Neuronal stem cell (in vitro differentiated cells): Measurements from ENCODE around the gene MYL3. TPM values are rescaled to one million over a fixed set of nuclear protein-coding genes. Genes with fewer than 3 reads are reported as not detected.
A peak's percentile ranks its signal among the peaks of the same experiment; 100 is the strongest.
"Not testable (repeated sequence)": the region's sequence is repeated elsewhere in the genome, so short reads cannot be mapped to it uniquely, and the experiment has no call there.

Experiments
- DNase-seq: peaks from one replicate; pipeline ENCODE4 v3.0.0-alpha.2; 2013; ENCODE audit warnings: low spot score
- H2AFZ ChIP-seq: one replicate; pipeline ENCODE4 v1.6.1; 2013; ENCODE audit warnings: mild to moderate bottlenecking, low read length, inconsistent platforms
- H2AK5ac ChIP-seq: 2 replicates; pipeline ENCODE4 v1.6.1; 2013; ENCODE audit warnings: low read depth, mild to moderate bottlenecking, inconsistent platforms, low read length, moderate library complexity, mixed read lengths
- H2BK120ac ChIP-seq: 2 replicates; pipeline ENCODE4 v1.6.1; 2013; ENCODE audit warnings: low read depth, mild to moderate bottlenecking, inconsistent platforms, low read length, moderate library complexity, mixed read lengths
- H2BK12ac ChIP-seq: one replicate; pipeline ENCODE4 v1.6.1; 2013; ENCODE audit warnings: low read length, inconsistent platforms
- H2BK15ac ChIP-seq: 2 replicates; pipeline ENCODE4 v1.6.1; 2013; ENCODE audit warnings: mild to moderate bottlenecking, low read length, inconsistent platforms, mixed read lengths
- H2BK5ac ChIP-seq: one replicate; pipeline ENCODE4 v1.6.1; 2013; ENCODE audit warnings: inconsistent platforms, mild to moderate bottlenecking, low read length, moderate library complexity
- H3K14ac ChIP-seq: one replicate; pipeline ENCODE4 v1.6.1; 2013; ENCODE audit warnings: low read length, inconsistent platforms
- H3K18ac ChIP-seq: 2 replicates; pipeline ENCODE4 v1.6.1; 2013; ENCODE audit warnings: low read length, inconsistent platforms
- H3K23ac ChIP-seq: 2 replicates; pipeline ENCODE4 v1.6.1; 2013; ENCODE audit warnings: low read depth, mild to moderate bottlenecking, mixed read lengths, low read length, inconsistent platforms; ENCODE audit not compliant: poor library complexity
- H3K27ac ChIP-seq: replicated peaks from 3 replicates; pipeline ENCODE4 v1.5.1; 2013; ENCODE audit warnings: low read length, inconsistent platforms
- H3K27me3 ChIP-seq, 3 experiments: 2 replicates each; pipeline ENCODE4 v1.6.1; 2013; ENCODE audit warnings: low read length in 3 of 3, mild to moderate bottlenecking in 2 of 3, inconsistent platforms in 1 of 3, low read depth in 1 of 3, mixed read lengths in 1 of 3, moderate library complexity in 1 of 3; ENCODE audit not compliant: control insufficient read depth in 3 of 3, insufficient read depth in 3 of 3
- H3K36me3 ChIP-seq, 2 donors: replicated peaks in 1 of 2; 2 replicates each; pipeline ENCODE4 v1.6.1; 2013; ENCODE audit warnings: low read length in 2 of 2; ENCODE audit not compliant: control insufficient read depth in 2 of 2, insufficient read depth in 2 of 2
- H3K4ac ChIP-seq: 2 replicates; pipeline ENCODE4 v1.6.1; 2013; ENCODE audit warnings: inconsistent platforms, mild to moderate bottlenecking, low read length, moderate library complexity
- H3K4me1 ChIP-seq, 2 donors: 1 replicate in 1 of 2; 2 replicates in 1 of 2; pipeline ENCODE4 v1.6.1; 2013; ENCODE audit warnings: low read length in 2 of 2, low read depth in 1 of 2; ENCODE audit not compliant: control insufficient read depth in 2 of 2, insufficient read depth in 1 of 2
- H3K4me2 ChIP-seq: one replicate; pipeline ENCODE4 v1.6.1; 2013; ENCODE audit warnings: mild to moderate bottlenecking, low read length, inconsistent platforms; ENCODE audit not compliant: insufficient read depth, poor library complexity, severe bottlenecking
- H3K4me3 ChIP-seq, 2 donors: 2 replicates each; pipeline ENCODE4 v1.5.1; 2013; ENCODE audit warnings: low read length in 2 of 2, mild to moderate bottlenecking in 2 of 2, inconsistent platforms in 1 of 2, moderate library complexity in 1 of 2
- H3K79me1 ChIP-seq: one replicate; pipeline ENCODE4 v1.6.1; 2013; ENCODE audit warnings: low read depth, mild to moderate bottlenecking, inconsistent platforms, low read length, moderate library complexity
- H3K9ac ChIP-seq: one replicate; pipeline ENCODE4 v1.6.1; 2013; ENCODE audit warnings: mild to moderate bottlenecking, low read depth, low read length, inconsistent platforms; ENCODE audit not compliant: poor library complexity
- H3K9me3 ChIP-seq, 2 donors: replicated peaks in 1 of 2; 2 replicates each; pipeline versions ENCODE3 to v1.6.1; 2013; ENCODE audit warnings: low read length in 2 of 2, mild to moderate bottlenecking in 2 of 2, inconsistent platforms in 1 of 2, low read depth in 1 of 2, mixed read lengths in 1 of 2, moderate library complexity in 1 of 2; ENCODE audit not compliant: control insufficient read depth in 2 of 2, insufficient read depth in 1 of 2
- H4K8ac ChIP-seq: one replicate; pipeline ENCODE4 v1.6.1; 2013; ENCODE audit warnings: low read depth, mild to moderate bottlenecking, inconsistent platforms, low read length, moderate library complexity
- H4K91ac ChIP-seq: one replicate; pipeline ENCODE4 v1.6.1; 2013; ENCODE audit warnings: low read length, low read depth, mild to moderate bottlenecking, inconsistent platforms; ENCODE audit not compliant: poor library complexity
- WGBS, 2 donors: extraction: QIAGEN DNeasy Blood & Tissue Kit; methylation state at CpG; one replicate each; pipeline ENCODE4 v1.1.7; 2013; ENCODE audit warnings: missing lambda C conversion rate in 2 of 2, mixed read lengths in 1 of 2; ENCODE audit not compliant: insufficient read length in 2 of 2, insufficient replicate concordance in 1 of 2; ENCODE audit errors: extremely low coverage in 2 of 2; 5-methylcytosine and 5-hydroxymethylcytosine counted together
- polyA plus RNA-seq, 2 experiments: library from polyadenylated mRNA; stranded (reverse); fragments of 200-250 nt; gene quantifications; one replicate each; pipeline ENCODE4 v1.2.3, GENCODE V29; 2013

Gene MYL3
- polyA plus RNA-seq (2013, experiment 1 of 2): 0.26 TPM
- 0.25 TPM for polyA plus RNA-seq (2013, experiment 2 of 2)

DNA sequence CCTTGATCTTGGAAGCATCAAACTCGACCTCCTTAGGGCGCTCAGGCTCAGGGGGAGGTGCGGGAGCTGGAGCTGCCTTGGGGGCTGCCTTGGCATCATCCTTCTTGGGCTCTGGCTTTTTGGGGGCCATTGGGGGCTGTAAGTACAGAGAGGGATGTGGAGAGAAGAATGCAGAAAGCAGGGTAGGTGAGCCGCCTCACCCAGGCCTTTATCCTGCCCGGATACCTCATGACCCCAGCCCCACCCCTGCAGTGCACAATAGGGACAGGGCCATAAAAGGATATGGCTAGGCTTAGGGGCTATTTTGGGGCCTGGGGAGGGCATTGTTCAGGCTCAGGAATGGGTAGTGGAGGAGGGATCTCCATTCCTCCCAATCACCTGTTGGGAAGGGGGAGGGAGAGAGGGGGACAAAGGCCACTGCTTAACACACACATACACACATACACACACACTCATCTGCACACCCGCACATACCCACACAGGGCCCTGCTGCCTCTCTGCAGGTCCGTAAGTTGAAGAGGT is at the start of gene MYL3:
MYL3 (minus strand) TSS at position 184 of the 522 bp plus-strand sequence; CDS start at position 130, 54 bp downstream.
- H3K4me2 ChIP-seq: no peak within 1 kb of the TSS
- H3K27me3 ChIP-seq: peaks cover 0 to 21% (median 0%) of the 10 kb centered on the region in 3 experiments
- H2BK5ac ChIP-seq: peak within 1 kb of the TSS; percentile 9
- no peak within 1 kb of the TSS for H2AFZ ChIP-seq
- H2BK12ac ChIP-seq: peak within 1 kb of the TSS; percentile 93
- H3K4me1 ChIP-seq: peaks cover 0 to 9% of the 10 kb centered on the region in 2 donors
- peak within 1 kb of the TSS; percentile 96 for H2BK15ac ChIP-seq
- H3K36me3 ChIP-seq: no peaks in the 10 kb centered on the region
- no CpG with 5 or more reads among the region's 7 CpGs for WGBS, 2 donors
- peak within 1 kb of the TSS; percentile 92 for H3K14ac ChIP-seq
- H3K23ac ChIP-seq: peak within 1 kb of the TSS; percentile 46
- H3K27ac ChIP-seq: no peak within 1 kb of the TSS
- DNase-seq: no peak
- no peaks in the 10 kb centered on the region for H3K79me1 ChIP-seq
- peak within 1 kb of the TSS; percentile 74 for H3K18ac ChIP-seq
- no peaks in the 10 kb centered on the region for H3K9me3 ChIP-seq
- H2AK5ac ChIP-seq: peak within 1 kb of the TSS; percentile 76
- no peak within 1 kb of the TSS for H3K4me3 ChIP-seq
- peak within 1 kb of the TSS; percentile 93 for H3K4ac ChIP-seq
- H3K9ac ChIP-seq: no peak within 1 kb of the TSS
- H2BK120ac ChIP-seq: peak within 1 kb of the TSS; percentile 81
- no peak within 1 kb of the TSS for H4K8ac ChIP-seq
- peak within 1 kb of the TSS; percentile 48 for H4K91ac ChIP-seq

- H4K91ac ChIP-seq: no peak overlapping the region
- H3K27ac ChIP-seq: no peak overlapping the region
- no peaks in the 10 kb centered on the region for H3K79me1 ChIP-seq
- no peak overlapping the region for H2BK120ac ChIP-seq
- WGBS, 2 donors: no CpG with 5 or more reads among the region's 3 CpGs
- H2BK12ac ChIP-seq: no peak overlapping the region
- no peak overlapping the region for H3K23ac ChIP-seq
- no peak overlapping the region for H3K4me3 ChIP-seq
- H3K36me3 ChIP-seq: peaks cover 9 to 28% of the 10 kb centered on the region in 2 donors
- H3K4me2 ChIP-seq: no peak overlapping the region
- no peak overlapping the region for H2BK15ac ChIP-seq
- no peak overlapping the region for H4K8ac ChIP-seq
- DNase-seq: no peak
- H2BK5ac ChIP-seq: no peak overlapping the region
- H3K4me1 ChIP-seq: peaks cover 0 to 4% of the 10 kb centered on the region in 2 donors
- no peak overlapping the region for H3K9ac ChIP-seq
- no peak overlapping the region for H3K18ac ChIP-seq
- H3K27me3 ChIP-seq: peaks cover 0 to 3% (median 0%) of the 10 kb centered on the region in 3 experiments
- H2AFZ ChIP-seq: no peak overlapping the region
- no peak overlapping the region for H3K4ac ChIP-seq
- H3K14ac ChIP-seq: no peak overlapping the region
- no peak overlapping the region for H2AK5ac ChIP-seq
- H3K9me3 ChIP-seq: peaks cover 4 to 10% of the 10 kb centered on the region in 2 donors
Observed at GRCh38 chr3:46912986-46913385, 49.7 kb upstream of the MYL3 start.

DNA sequence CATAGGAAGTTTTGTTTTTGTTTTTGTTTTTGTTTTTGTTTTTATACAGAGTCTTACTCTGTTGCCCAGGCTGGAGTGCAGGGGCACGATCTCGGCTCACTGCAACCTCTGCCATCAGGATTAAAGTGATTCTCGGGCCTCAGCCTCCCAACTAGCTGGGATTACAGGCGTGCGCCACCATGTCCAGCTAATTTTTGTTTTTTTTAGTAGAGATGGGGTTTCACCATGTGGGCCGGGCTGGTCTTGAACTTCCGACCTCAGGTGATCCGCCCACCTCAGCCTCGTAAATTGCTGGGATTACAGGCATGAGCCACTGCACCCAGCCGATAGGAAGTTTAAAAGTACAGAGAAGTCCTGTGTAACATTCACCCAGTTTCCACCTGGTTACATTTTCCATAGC is 47.7 kb upstream of the MYL3 start:
- H2AFZ ChIP-seq, H3K27me3 ChIP-seq, H3K9ac ChIP-seq, H3K4me3 ChIP-seq, H2BK5ac ChIP-seq, H2BK12ac ChIP-seq, H2BK15ac ChIP-seq, H3K4ac ChIP-seq, H3K4me2 ChIP-seq, H3K9me3 ChIP-seq, H3K27ac ChIP-seq, H4K91ac ChIP-seq, H2AK5ac ChIP-seq, H2BK120ac ChIP-seq, H3K4me1 ChIP-seq, H3K14ac ChIP-seq, H3K18ac ChIP-seq, DNase-seq, H4K8ac ChIP-seq, H3K23ac ChIP-seq, H3K79me1 ChIP-seq: not testable (repeated sequence)
- WGBS, 2 donors: no CpG with 5 or more reads among the region's 10 CpGs
- peaks cover 2 to 12% of the 10 kb centered on the region in 2 donors for H3K36me3 ChIP-seq

GRCh38 chr3:46910166-46910760 is 47.0 kb upstream of the MYL3 start:
- H2BK12ac ChIP-seq: no peak overlapping the region
- H3K36me3 ChIP-seq: peaks cover 2 to 9% of the 10 kb centered on the region in 2 donors
- peak overlapping the region; percentile 51 for H3K9ac ChIP-seq
- H3K27ac ChIP-seq: no peak overlapping the region
- H4K8ac ChIP-seq: peak overlapping the region; percentile 70
- H4K91ac ChIP-seq: no peak overlapping the region
- peak overlapping the region; percentile 60 for H2AK5ac ChIP-seq
- no CpG with 5 or more reads among the region's 6 CpGs for WGBS, 2 donors
- no peak overlapping the region for H3K14ac ChIP-seq
- H2AFZ ChIP-seq: peak overlapping the region; percentile 65
- H3K27me3 ChIP-seq: peaks cover 0 to 3% (median 0%) of the 10 kb centered on the region in 3 experiments
- DNase-seq: no peak
- no peaks in the 10 kb centered on the region for H3K79me1 ChIP-seq
- H2BK5ac ChIP-seq: no peak overlapping the region
- no peak overlapping the region for H3K4me3 ChIP-seq
- H3K23ac ChIP-seq: peak overlapping the region; percentile 49
- no peak overlapping the region for H3K18ac ChIP-seq
- H3K4ac ChIP-seq: no peak overlapping the region
- H3K9me3 ChIP-seq: peaks cover 0 to 4% of the 10 kb centered on the region in 2 donors
- H3K4me2 ChIP-seq: no peak overlapping the region
- peaks cover 0 to 4% of the 10 kb centered on the region in 2 donors for H3K4me1 ChIP-seq
- H2BK15ac ChIP-seq: no peak overlapping the region
- H2BK120ac ChIP-seq: no peak overlapping the region
